HCT116 (cell line): ENCODE results near the gene KPNA1. TPM values are rescaled to one million over a fixed set of nuclear protein-coding genes. Genes with fewer than 3 reads are reported as not detected.

ENCODE experiments used
- ATAC-seq: fragments of 200-7000 bp; cut with Tn5 transposase; 2 replicates; pipeline ENCODE4 v1.9.1; 2020; ENCODE audit warnings: mild to moderate bottlenecking, moderate library complexity
- BruUV-seq: library from RNA; stranded (reverse); fragments of 400-500 nt; replicated peaks from 2 replicates; lab custom pipeline; 2021; lab: Mats Ljungman, UMichigan
- CTCF ChIA-PET: fragments of 300-600 bp; sonication (Branson Sonifier 250); formaldehyde crosslinking; loops from one replicate; lab custom pipeline; 2021; ENCODE audit warnings: antibody characterized with exemption; lab: Charles Lee
- POLR2A ChIA-PET: fragments of 300-600, 350-600 bp; sonication (Branson Sonifier 250); formaldehyde crosslinking; loops from one replicate; lab custom pipeline; 2021; ENCODE audit warnings: antibody characterized with exemption; lab: Charles Lee
- RAD21 ChIA-PET, 2 experiments: fragments of 300-600 bp; sonication (Branson Sonifier 250); formaldehyde crosslinking; loops; one replicate each; lab custom pipeline; 2023; ENCODE audit warnings: low total read pairs in 2 of 2; ENCODE audit not compliant: uncharacterized antibody in 2 of 2, unreplicated experiment in 2 of 2, low non-redundant PET in 1 of 2; lab: Charles Lee
- DNase-seq: peaks from one replicate; pipeline ENCODE4 v3.0.0-alpha.2; 2010; ENCODE audit warnings: low read depth, low spot score
- H2AFZ ChIP-seq: fragments of 200-600 bp; shearing (Covaris generic), sonication (generic); 2 replicates; pipeline ENCODE4 v1.6.1; 2017; ENCODE audit warnings: low read depth, mixed run types, mixed read lengths, antibody characterized with exemption, low read length; ENCODE audit not compliant: poor library complexity, severe bottlenecking
- H3K27ac ChIP-seq: 2 replicates; pipeline ENCODE4 v1.5.1; 2012; ENCODE audit warnings: low read depth, low read length
- H3K27me3 ChIP-seq: fragments of 200-600 bp; sonication (generic); 2 replicates; pipeline ENCODE4 v1.6.1; 2016; ENCODE audit warnings: mixed run types, low read length, mixed read lengths; ENCODE audit not compliant: insufficient read depth
- H3K36me3 ChIP-seq, 2 experiments: fragments of 200-500 bp in 1 of 2; fragments of 200-600 bp in 1 of 2; sonication (Bioruptor generic) in 1 of 2; sonication (generic) in 1 of 2; 2 replicates each; pipeline versions ENCODE4 v1.5.1 to v1.6.1; 2014 to 2016; ENCODE audit warnings: low read length in 2 of 2, inconsistent platforms in 1 of 2, mixed read lengths in 1 of 2, mixed run types in 1 of 2; ENCODE audit not compliant: insufficient read depth in 2 of 2, control insufficient read depth in 1 of 2
- H3K4me1 ChIP-seq, 2 experiments: fragments of 200-600 bp in 1 of 2; sonication (generic) in 1 of 2; 2 replicates each; pipeline versions ENCODE4 v1.5.1 to v1.6.1; 2012 to 2017; ENCODE audit warnings: low read length in 2 of 2, inconsistent platforms in 1 of 2, mild to moderate bottlenecking in 1 of 2, mixed read lengths in 1 of 2, mixed run types in 1 of 2, moderate library complexity in 1 of 2; ENCODE audit not compliant: insufficient read depth in 2 of 2, control insufficient read depth in 1 of 2
- H3K4me2 ChIP-seq: fragments of 200-600 bp; sonication (generic); 2 replicates; pipeline ENCODE4 v1.6.1; 2017; ENCODE audit warnings: mixed run types, low read length, mixed read lengths
- H3K4me3 ChIP-seq, 2 experiments: fragments of 200-600 bp in 1 of 2; sonication (generic) in 1 of 2; replicated peaks in 1 of 2; 2 replicates each; pipeline ENCODE4 v1.5.1; 2011 to 2016; ENCODE audit warnings: low read length in 2 of 2, control low read depth in 1 of 2, low read depth in 1 of 2, mild to moderate bottlenecking in 1 of 2, mixed read lengths in 1 of 2, mixed run types in 1 of 2
- H3K79me2 ChIP-seq: fragments of 200-600 bp; sonication (generic); 2 replicates; pipeline ENCODE4 v1.6.1; 2017; ENCODE audit warnings: mild to moderate bottlenecking, mixed run types, low read length, moderate library complexity, mixed read lengths; ENCODE audit not compliant: insufficient read depth
- H3K9ac ChIP-seq: fragments of 200-600 bp; sonication (generic); 2 replicates; pipeline ENCODE4 v1.6.1; 2016; ENCODE audit warnings: low read length, mixed read lengths
- H3K9me2 ChIP-seq: fragments of 200-600 bp; sonication (generic), shearing (Covaris generic); 2 replicates; pipeline ENCODE4 v1.6.1; 2017; ENCODE audit warnings: mixed run types, mild to moderate bottlenecking, moderate library complexity; ENCODE audit not compliant: insufficient read depth
- H3K9me3 ChIP-seq, 2 experiments: fragments of 200-500 bp in 1 of 2; fragments of 200-600 bp in 1 of 2; sonication (Bioruptor generic) in 1 of 2; sonication (generic) in 1 of 2; 2 replicates each; pipeline ENCODE4 v1.6.1; 2014 to 2017; ENCODE audit warnings: low read length in 2 of 2, mixed read lengths in 2 of 2, inconsistent platforms in 1 of 2, low read depth in 1 of 2, mild to moderate bottlenecking in 1 of 2, mixed run types in 1 of 2, moderate library complexity in 1 of 2; ENCODE audit not compliant: control insufficient read depth in 1 of 2, insufficient read depth in 1 of 2
- H4K20me1 ChIP-seq: fragments of 200-600 bp; sonication (generic), shearing (Covaris generic); 2 replicates; pipeline ENCODE4 v1.6.1; 2017; ENCODE audit warnings: mixed run types, mild to moderate bottlenecking, moderate library complexity; ENCODE audit not compliant: insufficient read depth
- ATF3 ChIP-seq: IDR thresholded peaks from 2 replicates; pipeline ENCODE4 v1.6.1; 2012
- CBX3 ChIP-seq: IDR thresholded peaks from 2 replicates; pipeline ENCODE4 v1.6.1; 2012; ENCODE audit warnings: low read depth
- CTCF ChIP-seq, 3 experiments: fragments of 200-600 bp in 1 of 3; sonication (generic) in 1 of 3; IDR thresholded peaks in 2 of 3; conservative IDR thresholded peaks in 1 of 3; 2 replicates each; pipeline ENCODE4 v1.5.1; 2012 to 2017; ENCODE audit warnings: low read depth in 2 of 3, low read length in 2 of 3, antibody characterized with exemption in 1 of 3, borderline replicate concordance in 1 of 3, control low read depth in 1 of 3, mild to moderate bottlenecking in 1 of 3, mixed read lengths in 1 of 3, mixed run types in 1 of 3, moderate library complexity in 1 of 3; ENCODE audit not compliant: insufficient read depth in 1 of 3
- EGR1 ChIP-seq: IDR thresholded peaks from 2 replicates; pipeline ENCODE4 v1.6.1; 2012; ENCODE audit warnings: low read depth
- ELF1 ChIP-seq: IDR thresholded peaks from 2 replicates; pipeline ENCODE4 v1.6.1; 2012; ENCODE audit warnings: low read depth, borderline replicate concordance
- EZH2 ChIP-seq: fragments of 200-600 bp; sonication (generic); IDR thresholded peaks from 2 replicates; pipeline ENCODE4 v1.6.1; 2017; ENCODE audit warnings: antibody characterized with exemption, mixed run types
- FOSL1 ChIP-seq: IDR thresholded peaks from 2 replicates; pipeline ENCODE4 v1.6.1; 2012; ENCODE audit warnings: low read depth
- JUND ChIP-seq: IDR thresholded peaks from 2 replicates; pipeline ENCODE4 v1.6.1; 2012
- POLR2AphosphoS5 ChIP-seq: IDR thresholded peaks from 2 replicates; pipeline ENCODE4 v1.6.1; 2011; ENCODE audit warnings: mild to moderate bottlenecking, low read depth, low read length, moderate library complexity
- RAD21 ChIP-seq: IDR thresholded peaks from 2 replicates; pipeline ENCODE4 v1.6.1; 2012; ENCODE audit warnings: low read depth, mild to moderate bottlenecking
- REST ChIP-seq: IDR thresholded peaks from 2 replicates; pipeline ENCODE4 v1.6.1; 2012; ENCODE audit warnings: low read depth
- SP1 ChIP-seq: IDR thresholded peaks from 2 replicates; pipeline ENCODE4 v1.6.1; 2012; ENCODE audit warnings: low read depth
- SRF ChIP-seq: IDR thresholded peaks from 2 replicates; pipeline ENCODE4 v1.6.1; 2012; ENCODE audit warnings: low read depth
- TCF7L2 ChIP-seq: IDR thresholded peaks from 2 replicates; pipeline ENCODE4 v1.7.0; 2011; ENCODE audit warnings: borderline replicate concordance, inconsistent platforms; ENCODE audit not compliant: insufficient read depth, insufficient read length; ENCODE audit errors: extremely low read depth
- YY1 ChIP-seq: IDR thresholded peaks from 2 replicates; pipeline ENCODE4 v1.6.1; 2011; ENCODE audit warnings: low read length, low read depth, moderate library complexity, mild to moderate bottlenecking; ENCODE audit not compliant: insufficient replicate concordance; ENCODE audit errors: extremely low read depth
- ZBTB33 ChIP-seq: IDR thresholded peaks from 2 replicates; pipeline ENCODE4 v1.6.1; 2011; ENCODE audit warnings: mild to moderate bottlenecking, low read length, moderate library complexity; ENCODE audit not compliant: insufficient replicate concordance; ENCODE audit errors: extremely low read depth
- ZFX ChIP-seq: fragments of 450-650 bp; IDR thresholded peaks from 2 replicates; pipeline ENCODE4 v1.6.1; 2017
- ZNF274 ChIP-seq: fragments of 200-500 bp; sonication (Bioruptor generic); IDR thresholded peaks from 2 replicates; pipeline ENCODE4 v1.6.1; 2014; ENCODE audit warnings: mild to moderate bottlenecking, low read depth, low read length, inconsistent platforms
- intact Hi-C: fragments of 100-400 bp; cut with micrococcal nuclease; formaldehyde crosslinking; loops from 2 replicates; pipeline ENCODE4 v1.10.0; 2022
- total RNA-seq: library from RNA; stranded (reverse); gene quantifications from one replicate; pipeline ENCODE4 v1.2.1, GENCODE V29; 2021; ENCODE audit not compliant: unreplicated experiment

Gene KPNA1
- total RNA-seq, 1 experiment from 2014 or later = 73.4 TPM

GRCh38 chr3:122466701-122467240, 48.0 kb downstream of the KPNA1 start:
- no peak overlapping the region for H3K9ac ChIP-seq
- POLR2A ChIA-PET = no interaction called here
- H3K4me3 ChIP-seq = no peak overlapping the region
- TF ChIP-seq ZNF274 (no peak), FOSL1 (no peak), SRF (no peak), TCF7L2 (no peak), RAD21 (no peak), ZFX (no peak), ZBTB33 (no peak), ATF3 (no peak), JUND (no peak), REST (no peak), ELF1 (no peak), CTCF (IDR thresholded peaks at IDR 0.05 in 2 of 3, conservative IDR thresholded peaks at IDR 0.05 in 1 of 3; ENCODE audit: borderline replicate concordance in 1 of 3, insufficient read depth in 1 of 3, low read depth in 2 of 3, low read length in 2 of 3) (no peak), SP1 (no peak), EGR1 (no peak), CBX3 (no peak), EZH2 (no peak), YY1 (no peak), POLR2AphosphoS5 (no peak)
- H3K9me2 ChIP-seq = no peaks in the 10 kb centered on the region
- H3K4me2 ChIP-seq = no peak overlapping the region
- H2AFZ ChIP-seq = no peak overlapping the region
- H3K27ac ChIP-seq = no peak overlapping the region
- no peak for ATAC-seq
- BruUV-seq = no TSS peak
- H3K36me3 ChIP-seq = peaks cover 6 to 9% of the 10 kb centered on the region in 2 experiments
- H4K20me1 ChIP-seq = no peaks in the 10 kb centered on the region; the same call in 1 of the 2 replicates
- RAD21 ChIA-PET = no interaction called here
- no peak for DNase-seq
- peaks cover 51% of the 10 kb centered on the region for H3K79me2 ChIP-seq
- intact Hi-C loops = no loop called here
- H3K9me3 ChIP-seq = no peaks in the 10 kb centered on the region
- H3K4me1 ChIP-seq = peaks cover 5 to 8% of the 10 kb centered on the region in 2 experiments
- CTCF ChIA-PET = no interaction called here
- no peaks in the 10 kb centered on the region for H3K27me3 ChIP-seq
